ENCODE measurements around the gene PSG6. TPM values are rescaled to one million over a fixed set of nuclear protein-coding genes. Genes with fewer than 3 reads are reported as not detected.
"Not testable (repeated sequence)": the region's sequence is repeated elsewhere in the genome, so short reads cannot be mapped to it uniquely, and the experiment has no call there.

The PSG6 gene
- total and polyA plus RNA-seq, 4 donors: 0.12 to 0.28 TPM; not detected in 2

DNA sequence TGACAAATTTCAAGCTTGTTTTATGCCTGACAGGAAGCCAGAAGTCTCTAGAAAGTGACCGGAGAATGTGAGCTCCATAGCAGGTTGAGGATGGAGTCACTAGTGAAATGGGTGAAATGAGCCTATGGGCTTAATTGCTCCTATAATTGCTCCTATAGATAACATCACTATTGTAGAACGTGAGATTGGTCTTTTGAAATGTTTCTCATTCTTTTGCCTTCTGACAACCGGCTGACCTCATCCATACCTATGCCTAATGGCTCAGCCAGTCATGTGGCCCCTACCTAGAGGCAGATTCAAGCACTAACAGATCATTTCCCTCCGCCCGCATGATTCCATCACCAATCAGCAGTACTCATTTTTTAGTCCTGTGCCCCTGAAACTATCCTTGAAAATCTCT is 4.2 kb downstream of the PSG6 start:
- not testable (repeated sequence) for H3K27ac ChIP-seq (ENCODE audit: low read depth, low read length); H3K27me3 ChIP-seq (ENCODE audit: control insufficient read depth, insufficient read depth, low read length); H3K9me3 ChIP-seq (ENCODE audit: control insufficient read depth, insufficient read depth, low read length); H3K4me1 ChIP-seq (ENCODE audit: control insufficient read depth, insufficient read depth, low read length); DNase-seq (ENCODE audit: low read depth in 4 of 6, low spot score in 6 of 6); H3K4me3 ChIP-seq (ENCODE audit: low read depth, low read length); H3K36me3 ChIP-seq (ENCODE audit: control insufficient read depth, insufficient read depth, low read length)
- 91% methylated on average over 4 of the region's 5 CpGs for WGBS (ENCODE audit: insufficient coverage)

DNA sequence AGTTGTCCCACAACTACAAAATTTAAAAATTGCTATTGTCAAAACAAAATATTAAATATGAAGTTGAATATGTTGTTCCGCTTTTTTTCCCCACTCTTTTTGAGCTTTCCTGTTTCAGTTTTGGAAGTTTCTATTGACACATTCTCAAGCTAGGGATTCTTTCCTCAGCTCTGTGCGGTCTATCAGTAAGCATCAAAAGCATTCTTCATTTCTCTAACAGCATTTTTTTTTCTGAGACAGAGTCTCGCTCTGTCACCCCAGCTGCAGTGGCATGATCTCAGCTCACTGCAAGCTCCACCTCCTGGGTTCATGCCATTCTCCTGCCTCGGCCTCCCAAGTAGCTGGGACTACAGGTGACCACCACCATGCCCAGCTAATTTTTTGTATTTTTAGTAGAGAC is 4.8 kb downstream of the PSG6 start:
- not testable (repeated sequence) for H3K4me1 ChIP-seq (ENCODE audit: control insufficient read depth, insufficient read depth, low read length); H3K36me3 ChIP-seq (ENCODE audit: control insufficient read depth, insufficient read depth, low read length); H3K27me3 ChIP-seq (ENCODE audit: control insufficient read depth, insufficient read depth, low read length); H3K4me3 ChIP-seq (ENCODE audit: low read depth, low read length); H3K27ac ChIP-seq (ENCODE audit: low read depth, low read length); H3K9me3 ChIP-seq (ENCODE audit: control insufficient read depth, insufficient read depth, low read length); DNase-seq (ENCODE audit: low read depth in 4 of 6, low spot score in 6 of 6)
- 83% methylated on average over 3 of the region's 4 CpGs for WGBS (ENCODE audit: insufficient coverage)

DNA sequence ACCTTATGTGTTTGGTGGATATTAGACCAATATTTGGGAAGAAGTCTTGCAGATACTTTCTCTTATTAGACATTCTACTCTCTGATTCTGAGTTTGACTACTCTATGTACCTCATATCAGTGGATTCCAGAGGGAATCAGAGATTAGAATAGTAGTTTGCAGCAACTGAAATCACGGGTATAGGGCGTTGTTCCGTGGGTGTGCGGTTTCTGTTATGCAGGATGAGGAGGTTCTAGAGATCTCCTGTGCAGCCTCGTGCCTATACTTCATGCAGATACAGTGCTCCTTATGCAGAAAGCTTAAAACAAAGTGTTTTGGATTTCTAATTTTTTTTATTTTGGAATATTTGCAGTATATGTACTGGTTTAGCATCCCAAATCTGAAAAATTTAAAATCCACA is 6.0 kb downstream of the PSG6 start:
- not testable (repeated sequence) for H3K27me3 ChIP-seq (ENCODE audit: control insufficient read depth, insufficient read depth, low read length); H3K4me1 ChIP-seq (ENCODE audit: control insufficient read depth, insufficient read depth, low read length); H3K27ac ChIP-seq (ENCODE audit: low read depth, low read length); H3K9me3 ChIP-seq (ENCODE audit: control insufficient read depth, insufficient read depth, low read length); H3K4me3 ChIP-seq (ENCODE audit: low read depth, low read length); DNase-seq (ENCODE audit: low read depth in 4 of 6, low spot score in 6 of 6); H3K36me3 ChIP-seq (ENCODE audit: control insufficient read depth, insufficient read depth, low read length)
- WGBS (ENCODE audit: insufficient coverage): 89% methylated on average over 4 of the region's 5 CpGs

DNA sequence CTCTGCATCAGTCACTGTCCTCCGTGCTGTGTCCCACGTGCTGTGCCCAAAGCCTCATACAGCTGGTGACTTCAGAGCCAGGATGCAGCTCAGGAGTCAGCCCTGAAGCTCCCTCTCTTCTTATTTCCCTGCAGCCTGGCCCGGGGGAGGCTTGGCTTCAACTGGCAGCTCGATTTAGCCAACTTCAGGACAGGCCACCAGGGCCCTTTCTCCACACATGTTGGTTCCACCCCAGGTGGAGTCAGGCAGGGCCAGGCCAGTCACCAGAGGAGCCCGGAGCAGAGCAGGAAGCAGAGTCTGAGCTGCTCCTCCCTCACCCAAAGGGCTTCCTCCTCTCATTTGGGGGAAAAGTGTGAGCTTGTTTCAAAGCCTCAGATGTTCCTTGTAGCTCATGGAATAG is 11.5 kb downstream of the PSG6 start:
- not testable (repeated sequence) for H3K27me3 ChIP-seq (ENCODE audit: control insufficient read depth, insufficient read depth, low read length); H3K9me3 ChIP-seq (ENCODE audit: control insufficient read depth, insufficient read depth, low read length); H3K4me1 ChIP-seq (ENCODE audit: control insufficient read depth, insufficient read depth, low read length); H3K36me3 ChIP-seq (ENCODE audit: control insufficient read depth, insufficient read depth, low read length); DNase-seq (ENCODE audit: low read depth in 4 of 6, low spot score in 6 of 6); H3K27ac ChIP-seq (ENCODE audit: low read depth, low read length); H3K4me3 ChIP-seq (ENCODE audit: low read depth, low read length)
- 62% methylated on average over 4 of the region's 5 CpGs for WGBS (ENCODE audit: insufficient coverage)

DNA sequence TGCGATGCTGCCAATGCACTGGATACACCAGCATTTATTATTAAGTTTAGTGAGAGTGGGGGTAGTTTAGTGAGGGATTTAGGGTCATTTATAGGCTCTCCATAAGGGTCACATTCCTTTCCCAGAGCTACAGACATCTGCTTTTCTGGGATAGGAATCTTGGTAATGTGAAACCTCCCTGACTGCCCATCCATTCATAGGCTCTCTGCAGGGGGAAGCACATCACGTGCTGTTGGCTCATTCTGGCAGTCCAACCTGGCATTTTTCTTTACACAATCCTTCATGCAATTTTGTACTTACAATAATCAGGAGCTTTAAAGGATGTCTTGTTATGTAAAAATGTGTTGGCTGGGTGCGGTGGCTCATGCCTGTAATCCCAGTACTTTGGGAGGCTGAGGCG is 17.1 kb downstream of the PSG6 start:
- 93% methylated on average over 2 of the region's 4 CpGs for WGBS (ENCODE audit: insufficient coverage)

DNA sequence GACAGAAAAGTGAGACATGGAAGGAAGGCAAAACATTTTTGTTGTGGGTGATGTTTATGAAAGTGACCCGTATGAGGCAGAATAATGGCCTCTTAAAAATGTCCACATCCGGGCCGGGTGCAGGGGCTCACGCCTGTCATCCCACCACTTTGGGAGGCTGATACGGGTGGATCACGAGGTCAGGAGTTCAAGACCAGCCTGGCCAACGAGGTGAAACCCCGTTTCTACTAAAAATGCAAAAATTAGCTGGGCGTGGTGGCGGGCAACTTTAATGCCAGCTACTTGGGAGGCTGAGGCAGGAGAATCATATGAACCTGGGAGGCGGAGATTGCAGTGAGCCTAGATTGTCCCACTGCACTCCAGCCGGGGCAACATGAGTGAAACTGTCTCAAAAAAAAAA is 18.0 kb downstream of the PSG6 start:
- H3K27me3 ChIP-seq (ENCODE audit: control insufficient read depth, insufficient read depth, low read length): not testable (repeated sequence)
- 90% methylated on average over 10 of the region's 12 CpGs for WGBS (ENCODE audit: insufficient coverage)

More for the DNA sequence above, 17.1 kb downstream of the PSG6 start:
- not testable (repeated sequence) for H3K27ac ChIP-seq (ENCODE audit: low read depth, low read length); H3K36me3 ChIP-seq (ENCODE audit: control insufficient read depth, insufficient read depth, low read length); H3K4me1 ChIP-seq (ENCODE audit: control insufficient read depth, insufficient read depth, low read length); H3K4me3 ChIP-seq (ENCODE audit: low read depth, low read length); H3K27me3 ChIP-seq (ENCODE audit: control insufficient read depth, insufficient read depth, low read length); DNase-seq (ENCODE audit: low read depth in 4 of 6, low spot score in 6 of 6); H3K9me3 ChIP-seq (ENCODE audit: control insufficient read depth, insufficient read depth, low read length)

DNA sequence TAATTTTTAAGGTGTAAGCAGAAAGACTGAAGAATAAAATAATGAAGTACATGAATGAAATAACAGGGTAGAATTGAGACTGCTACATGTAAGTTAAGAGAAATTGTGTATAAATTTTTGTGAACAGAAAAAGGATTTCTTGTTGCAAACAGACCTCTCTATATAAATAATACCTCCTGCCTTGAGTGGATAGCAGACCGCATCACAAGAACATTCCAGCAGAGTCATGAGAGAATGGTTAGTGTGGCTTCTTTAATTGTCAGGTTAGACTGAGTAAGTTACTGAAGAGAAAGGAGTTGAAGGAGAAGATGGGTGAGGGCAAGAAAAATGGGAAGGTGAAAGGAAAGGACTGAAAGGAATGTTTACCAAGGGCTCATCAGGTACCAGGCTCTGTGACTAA is 18.6 kb downstream of the PSG6 start:
- not testable (repeated sequence) for H3K4me3 ChIP-seq (ENCODE audit: low read depth, low read length); H3K27ac ChIP-seq (ENCODE audit: low read depth, low read length); H3K4me1 ChIP-seq (ENCODE audit: control insufficient read depth, insufficient read depth, low read length); DNase-seq (ENCODE audit: low read depth in 4 of 6, low spot score in 6 of 6); H3K36me3 ChIP-seq (ENCODE audit: control insufficient read depth, insufficient read depth, low read length); H3K27me3 ChIP-seq (ENCODE audit: control insufficient read depth, insufficient read depth, low read length); H3K9me3 ChIP-seq (ENCODE audit: control insufficient read depth, insufficient read depth, low read length)
- no CpG with 5 or more reads among the region's 1 CpG for WGBS (ENCODE audit: insufficient coverage)

More for the DNA sequence above, 18.0 kb downstream of the PSG6 start:
- H3K9me3 ChIP-seq (ENCODE audit: control insufficient read depth, insufficient read depth, low read length); H3K4me3 ChIP-seq (ENCODE audit: low read depth, low read length); H3K27ac ChIP-seq (ENCODE audit: low read depth, low read length); DNase-seq (ENCODE audit: low read depth in 4 of 6, low spot score in 6 of 6); H3K4me1 ChIP-seq (ENCODE audit: control insufficient read depth, insufficient read depth, low read length); H3K36me3 ChIP-seq (ENCODE audit: control insufficient read depth, insufficient read depth, low read length): not testable (repeated sequence)

DNA sequence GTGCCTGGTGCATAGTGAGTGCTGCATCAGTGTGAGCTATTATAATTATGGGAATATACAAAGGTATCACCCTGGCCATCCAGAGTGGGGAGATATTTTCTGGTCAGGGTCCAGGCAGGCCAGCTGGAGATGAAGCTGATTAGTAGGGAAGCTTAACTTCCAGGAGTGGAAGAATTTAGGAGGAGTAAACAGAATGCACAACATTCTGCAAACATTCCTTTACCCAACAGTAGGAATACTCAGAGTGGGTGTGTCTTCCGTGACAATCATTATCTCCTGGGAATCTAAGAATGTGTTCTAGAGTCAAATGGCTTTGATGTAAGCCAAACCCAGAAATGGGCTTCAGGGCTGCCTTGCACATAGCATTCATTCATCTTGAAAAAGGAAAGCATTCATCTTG is 19.0 kb downstream of the PSG6 start:
- H3K4me3 ChIP-seq (ENCODE audit: low read depth, low read length); H3K9me3 ChIP-seq (ENCODE audit: control insufficient read depth, insufficient read depth, low read length): not testable (repeated sequence)
- WGBS (ENCODE audit: insufficient coverage): no CpG with 5 or more reads among the region's 1 CpG

DNA sequence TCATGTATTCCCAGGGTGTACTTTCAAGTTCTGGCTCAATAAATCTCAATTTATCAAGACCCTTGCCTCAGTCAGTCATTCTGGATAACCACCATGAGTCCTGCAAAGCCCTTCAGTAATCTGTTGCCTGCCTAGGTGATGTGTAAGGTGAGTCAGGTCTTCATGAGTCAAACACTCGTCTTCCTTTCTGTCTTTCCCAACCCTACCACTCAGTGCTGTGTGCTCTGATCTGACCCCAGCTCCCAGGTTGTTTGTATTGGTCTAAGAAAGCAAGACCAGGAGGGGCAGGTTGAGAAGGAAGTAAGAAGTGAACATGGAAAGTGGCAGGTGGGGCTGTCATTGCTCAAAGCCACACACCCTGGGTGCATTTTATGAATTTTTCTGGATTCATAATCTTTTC is 20.0 kb downstream of the PSG6 start:
- H3K27ac ChIP-seq (ENCODE audit: low read depth, low read length); DNase-seq (ENCODE audit: low read depth in 4 of 6, low spot score in 6 of 6); H3K4me1 ChIP-seq (ENCODE audit: control insufficient read depth, insufficient read depth, low read length); H3K36me3 ChIP-seq (ENCODE audit: control insufficient read depth, insufficient read depth, low read length); H3K9me3 ChIP-seq (ENCODE audit: control insufficient read depth, insufficient read depth, low read length); H3K27me3 ChIP-seq (ENCODE audit: control insufficient read depth, insufficient read depth, low read length); H3K4me3 ChIP-seq (ENCODE audit: low read depth, low read length): not testable (repeated sequence)
- WGBS (ENCODE audit: insufficient coverage): no CpG with 5 or more reads among the region's 1 CpG

More for the DNA sequence above, 19.0 kb downstream of the PSG6 start:
- not testable (repeated sequence) for H3K27ac ChIP-seq (ENCODE audit: low read depth, low read length); H3K4me1 ChIP-seq (ENCODE audit: control insufficient read depth, insufficient read depth, low read length); H3K36me3 ChIP-seq (ENCODE audit: control insufficient read depth, insufficient read depth, low read length); H3K27me3 ChIP-seq (ENCODE audit: control insufficient read depth, insufficient read depth, low read length); DNase-seq (ENCODE audit: low read depth in 4 of 6, low spot score in 6 of 6)

DNA sequence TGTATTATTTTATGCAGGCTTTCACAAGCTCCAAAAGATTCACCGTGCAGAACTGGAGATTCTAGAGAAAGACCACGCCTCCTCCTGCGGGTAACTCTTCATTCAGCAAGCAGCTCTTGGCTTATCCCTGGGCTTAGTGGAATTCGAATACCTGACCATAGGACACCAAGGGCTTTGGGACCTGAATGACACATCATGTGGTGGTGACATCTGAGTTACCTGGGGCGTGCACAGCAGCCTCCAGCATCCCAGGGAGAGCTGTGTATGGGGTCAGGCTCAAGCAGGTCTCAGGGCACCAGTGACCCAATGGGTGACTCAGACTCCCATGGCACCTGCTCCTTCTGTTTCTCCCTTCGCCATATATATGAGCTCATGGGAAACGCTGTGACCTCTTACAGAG is 27.2 kb downstream of the PSG6 start:
- H3K4me3 ChIP-seq (ENCODE audit: low read depth, low read length); H3K36me3 ChIP-seq (ENCODE audit: control insufficient read depth, insufficient read depth, low read length); H3K9me3 ChIP-seq (ENCODE audit: control insufficient read depth, insufficient read depth, low read length); DNase-seq (ENCODE audit: low read depth in 4 of 6, low spot score in 6 of 6); H3K27ac ChIP-seq (ENCODE audit: low read depth, low read length); H3K27me3 ChIP-seq (ENCODE audit: control insufficient read depth, insufficient read depth, low read length); H3K4me1 ChIP-seq (ENCODE audit: control insufficient read depth, insufficient read depth, low read length): not testable (repeated sequence)
- WGBS (ENCODE audit: insufficient coverage): 92% methylated on average over 5 of the region's 7 CpGs

All from spinal cord (tissue), 10 donors.